K562 (cell line): Measurements from ENCODE around the gene TNFAIP8L2. TPM values are rescaled to one million over a fixed set of nuclear protein-coding genes. Genes with fewer than 3 reads are reported as not detected.

ENCODE experiments used
- AFF1 ChIP-seq, 2 experiments: fragments of 450-650 bp; IDR thresholded peaks; 2 replicates each; pipeline ENCODE4 v1.6.1; 2018; ENCODE audit warnings: mild to moderate bottlenecking in 2 of 2, low read depth in 1 of 2; ENCODE audit not compliant: partially characterized antibody in 2 of 2
- ARID3A ChIP-seq: IDR thresholded peaks from 2 replicates; pipeline ENCODE4 v1.6.1; 2012; ENCODE audit warnings: low read depth, low read length, improper control_type of control experiment, borderline replicate concordance
- DDX20 ChIP-seq: fragments of 450-650 bp; IDR thresholded peaks from 2 replicates; pipeline ENCODE4 v1.6.1; 2016; ENCODE audit warnings: missing genetic modification characterization, low read depth, mild to moderate bottlenecking, missing compliant biosample characterization, moderate library complexity
- FOXA3 ChIP-seq, 2 experiments: fragments of 450-650 bp in 1 of 2; sonication (generic) in 1 of 2; formaldehyde crosslinking; IDR thresholded peaks in 1 of 2; conservative IDR thresholded peaks in 1 of 2; 2 replicates each; pipeline versions ENCODE4 v1.4.0 to v1.8.0; 2020 to 2022; ENCODE audit warnings: mild to moderate bottlenecking in 2 of 2, missing genetic modification reagents in 1 of 2
- GTF2F1 ChIP-seq: IDR thresholded peaks from 2 replicates; pipeline ENCODE4 v1.6.1; 2011; ENCODE audit warnings: low read depth, low read length, improper control_type of control experiment
- MEF2A ChIP-seq: IDR thresholded peaks from 2 replicates; pipeline ENCODE4 v1.6.1; 2011; ENCODE audit warnings: low read depth, mild to moderate bottlenecking, low read length, moderate library complexity; ENCODE audit not compliant: control insufficient read depth
- POLR2A ChIP-seq: fragments of 450-650 bp; conservative IDR thresholded peaks from 2 replicates; pipeline ENCODE4 v1.6.1; 2016
- POLR2B ChIP-seq: fragments of 450-650 bp; IDR thresholded peaks from 2 replicates; pipeline ENCODE4 v1.6.1; 2018; ENCODE audit warnings: low read depth; ENCODE audit not compliant: partially characterized antibody
- RBFOX2 ChIP-seq: fragments of 200-400 bp; formaldehyde crosslinking; IDR thresholded peaks from 2 replicates; pipeline ENCODE4 v1.6.1; 2017; ENCODE audit warnings: low read depth, mild to moderate bottlenecking, low read length, moderate library complexity
- SNRNP70 ChIP-seq: fragments of 200-400 bp; formaldehyde crosslinking; optimal IDR thresholded peaks from 2 replicates; pipeline ENCODE3; 2017; ENCODE audit warnings: low read depth, low read length
- TGIF2 ChIP-seq: sonication (generic); formaldehyde crosslinking; IDR thresholded peaks from 2 replicates; pipeline ENCODE4 v1.8.1; 2022; ENCODE audit warnings: mild to moderate bottlenecking, missing genetic modification reagents, moderate library complexity
- ZNF253 ChIP-seq: fragments of 250-450 bp; sonication (Bioruptor Pico); conservative IDR thresholded peaks from 2 replicates; pipeline ENCODE4 v1.6.1; 2021; ENCODE audit warnings: mild to moderate bottlenecking
- ZNF696 ChIP-seq: fragments of 250-450 bp; sonication (Bioruptor Pico); conservative IDR thresholded peaks from 2 replicates; pipeline ENCODE4 v1.4.0; 2020; ENCODE audit warnings: mild to moderate bottlenecking, moderate library complexity
- ZNF780A ChIP-seq: fragments of 250-450 bp; sonication (Bioruptor Pico); IDR thresholded peaks from 2 replicates; pipeline ENCODE4 v1.5.0; 2021; ENCODE audit warnings: mild to moderate bottlenecking
- polyA plus RNA-seq, 8 experiments: library from polyadenylated mRNA; depleted of rRNA in 4 of 8; stranded (reverse) in 5 of 8; unstranded in 3 of 8; fragments of >200 nt; fragmentation: Nextera tagmentation in 2 of 8; fragmentation: Illumina TruSeq in 1 of 8; extraction: Ambion mirVana in 2 of 8; extraction: Trizol in 1 of 8; gene quantifications; 2 replicates each; pipeline versions ENCODE4 v1.2.1 to v1.2.3, GENCODE V29; 2011 to 2014; ENCODE audit warnings: inconsistent platforms in 1 of 8, missing spikeins in 1 of 8
- total RNA-seq, 7 experiments: library from RNA; depleted of rRNA in 6 of 7; stranded (reverse); fragments of >200 nt in 6 of 7; fragmentation: Illumina TruSeq in 2 of 7; extraction: Trizol in 2 of 7; gene quantifications; 2 replicates each; pipeline versions ENCODE4 v1.2.1 to v1.2.3, GENCODE V29; 2011 to 2021; ENCODE audit warnings: low replicate concordance in 1 of 7
- TF ChIP-seq, protein P1 (sequence below), 2 experiments: fragments of 450-650 bp in 1 of 2; IDR thresholded peaks; 2 replicates each; pipeline ENCODE4 v1.6.1; 2011 to 2017; ENCODE audit warnings: low read depth in 2 of 2, antibody characterized with exemption in 1 of 2, borderline replicate concordance in 1 of 2, low read length in 1 of 2, mild to moderate bottlenecking in 1 of 2, mixed read lengths in 1 of 2; ENCODE audit not compliant: control insufficient read depth in 1 of 2
- TF ChIP-seq, protein P2 (sequence below): fragments of 450-650 bp; formaldehyde crosslinking; IDR thresholded peaks from 2 replicates; pipeline ENCODE4 v1.4.0; 2020; ENCODE audit warnings: mild to moderate bottlenecking, moderate library complexity

Gene TNFAIP8L2
- total and polyA plus RNA-seq, 9 of the 15 experiments (the other 6 are each of a cell fraction or from before 2014, with no cell fraction given), result 0.05 to 1.7 (median 0.52) TPM

GRCh38 chr1:151165738-151166504 lies 9.5 kb downstream of the TNFAIP8L2 start, which contains the start of the genes LYSMD1 and SCNM1 (continued):
- TF ChIP-seq, protein P1, sequence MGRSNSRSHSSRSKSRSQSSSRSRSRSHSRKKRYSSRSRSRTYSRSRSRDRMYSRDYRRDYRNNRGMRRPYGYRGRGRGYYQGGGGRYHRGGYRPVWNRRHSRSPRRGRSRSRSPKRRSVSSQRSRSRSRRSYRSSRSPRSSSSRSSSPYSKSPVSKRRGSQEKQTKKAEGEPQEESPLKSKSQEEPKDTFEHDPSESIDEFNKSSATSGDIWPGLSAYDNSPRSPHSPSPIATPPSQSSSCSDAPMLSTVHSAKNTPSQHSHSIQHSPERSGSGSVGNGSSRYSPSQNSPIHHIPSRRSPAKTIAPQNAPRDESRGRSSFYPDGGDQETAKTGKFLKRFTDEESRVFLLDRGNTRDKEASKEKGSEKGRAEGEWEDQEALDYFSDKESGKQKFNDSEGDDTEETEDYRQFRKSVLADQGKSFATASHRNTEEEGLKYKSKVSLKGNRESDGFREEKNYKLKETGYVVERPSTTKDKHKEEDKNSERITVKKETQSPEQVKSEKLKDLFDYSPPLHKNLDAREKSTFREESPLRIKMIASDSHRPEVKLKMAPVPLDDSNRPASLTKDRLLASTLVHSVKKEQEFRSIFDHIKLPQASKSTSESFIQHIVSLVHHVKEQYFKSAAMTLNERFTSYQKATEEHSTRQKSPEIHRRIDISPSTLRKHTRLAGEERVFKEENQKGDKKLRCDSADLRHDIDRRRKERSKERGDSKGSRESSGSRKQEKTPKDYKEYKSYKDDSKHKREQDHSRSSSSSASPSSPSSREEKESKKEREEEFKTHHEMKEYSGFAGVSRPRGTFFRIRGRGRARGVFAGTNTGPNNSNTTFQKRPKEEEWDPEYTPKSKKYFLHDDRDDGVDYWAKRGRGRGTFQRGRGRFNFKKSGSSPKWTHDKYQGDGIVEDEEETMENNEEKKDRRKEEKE (IDR thresholded peaks at IDR 0.05; ENCODE audit: borderline replicate concordance in 1 of 2, control insufficient read depth in 1 of 2, low read depth in 2 of 2, low read length in 1 of 2), result peak in 1 of 2 experiments; percentile 93; a peak in 2 of 4 replicates
- peak; percentile 81 for TF ChIP-seq POLR2A
- peak; percentile 28; the same call in 1 of the 2 replicates for TF ChIP-seq DDX20 (tag)
- no peak; a peak in 1 of 4 replicates for TF ChIP-seq FOXA3 (CRISPR knock-in tag; conservative IDR thresholded peaks at IDR 0.05 in 1 of 2, IDR thresholded peaks at IDR 0.05 in 1 of 2)
- TF ChIP-seq ZNF780A, result no peak
- peak; percentile 51 for TF ChIP-seq POLR2B
- TF ChIP-seq, protein P2, sequence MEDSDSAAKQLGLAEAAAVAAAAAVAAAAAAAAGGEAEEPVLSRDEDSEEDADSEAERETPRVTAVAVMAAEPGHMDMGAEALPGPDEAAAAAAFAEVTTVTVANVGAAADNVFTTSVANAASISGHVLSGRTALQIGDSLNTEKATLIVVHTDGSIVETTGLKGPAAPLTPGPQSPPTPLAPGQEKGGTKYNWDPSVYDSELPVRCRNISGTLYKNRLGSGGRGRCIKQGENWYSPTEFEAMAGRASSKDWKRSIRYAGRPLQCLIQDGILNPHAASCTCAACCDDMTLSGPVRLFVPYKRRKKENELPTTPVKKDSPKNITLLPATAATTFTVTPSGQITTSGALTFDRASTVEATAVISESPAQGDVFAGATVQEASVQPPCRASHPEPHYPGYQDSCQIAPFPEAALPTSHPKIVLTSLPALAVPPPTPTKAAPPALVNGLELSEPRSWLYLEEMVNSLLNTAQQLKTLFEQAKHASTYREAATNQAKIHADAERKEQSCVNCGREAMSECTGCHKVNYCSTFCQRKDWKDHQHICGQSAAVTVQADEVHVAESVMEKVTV, result no peak
- no peak for TF ChIP-seq SNRNP70
- no peak for TF ChIP-seq ZNF253 (CRISPR knock-in tag)
- TF ChIP-seq GTF2F1, result no peak
- TF ChIP-seq ZNF696 (CRISPR knock-in tag), result no peak
- TF ChIP-seq MEF2A, result no peak
- TF ChIP-seq ARID3A, result no peak
- TF ChIP-seq RBFOX2, result peak; percentile 72
- peak; percentile 56 to 99 for TF ChIP-seq AFF1 (IDR thresholded peaks at IDR 0.05; ENCODE audit: low read depth in 1 of 2, partially characterized antibody in 2 of 2)
- TF ChIP-seq TGIF2 (CRISPR knock-in tag), result no peak
